DOHH2 (cell line): ENCODE results near the gene TCL1B.

Experiments used
- EZH2phosphoT487 ChIP-seq: fragments of 200-600 bp; sonication (generic); IDR thresholded peaks from 2 replicates; pipeline ENCODE4 v1.6.1; 2017; ENCODE audit warnings: borderline replicate concordance, mild to moderate bottlenecking, antibody characterized with exemption, low read length, moderate library complexity, mixed read lengths
- TF ChIP-seq, protein P1 (sequence below): fragments of 200-600 bp; sonication (generic); IDR thresholded peaks from one replicate; pipeline ENCODE4 v1.5.1; 2014; ENCODE audit warnings: antibody characterized with exemption, mild to moderate bottlenecking, low read depth, low read length; ENCODE audit not compliant: poor library complexity, severe bottlenecking

DNA sequence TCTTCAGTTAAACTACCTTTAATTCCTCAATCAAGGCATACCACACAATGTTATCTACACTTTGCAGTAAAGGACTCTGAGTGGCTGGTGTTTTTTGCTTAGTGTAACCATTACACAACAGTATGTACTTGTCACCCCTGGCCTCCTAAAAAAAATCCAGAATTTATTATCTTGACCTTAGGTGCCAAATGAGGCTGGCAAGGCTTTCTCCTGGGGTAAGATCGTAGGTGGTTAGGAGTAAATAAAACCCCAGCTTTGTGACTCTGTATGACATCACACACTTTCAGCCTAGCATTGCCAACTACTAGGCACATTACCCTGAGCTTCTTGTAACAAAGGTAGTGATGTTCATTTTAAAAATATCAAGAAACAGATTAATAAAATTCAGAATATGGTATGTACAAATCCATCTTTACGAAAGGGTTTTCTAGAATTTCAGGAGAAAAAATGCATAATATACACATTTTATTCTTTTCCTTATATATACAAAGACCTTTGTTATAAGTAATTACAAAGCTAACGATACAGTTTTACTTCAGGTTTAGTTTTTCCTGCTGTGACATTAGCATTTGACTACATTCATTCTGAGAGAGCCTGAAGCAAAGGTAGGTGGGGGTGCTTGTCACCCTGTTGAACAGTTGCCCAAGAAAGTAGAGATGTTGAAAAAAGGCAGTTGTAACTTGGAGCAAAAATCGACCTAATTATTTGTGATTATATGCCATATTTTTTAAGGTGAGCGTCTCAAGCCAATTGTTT lies 14.2 kb downstream of the TCL1B start:
- TF ChIP-seq, protein P1, sequence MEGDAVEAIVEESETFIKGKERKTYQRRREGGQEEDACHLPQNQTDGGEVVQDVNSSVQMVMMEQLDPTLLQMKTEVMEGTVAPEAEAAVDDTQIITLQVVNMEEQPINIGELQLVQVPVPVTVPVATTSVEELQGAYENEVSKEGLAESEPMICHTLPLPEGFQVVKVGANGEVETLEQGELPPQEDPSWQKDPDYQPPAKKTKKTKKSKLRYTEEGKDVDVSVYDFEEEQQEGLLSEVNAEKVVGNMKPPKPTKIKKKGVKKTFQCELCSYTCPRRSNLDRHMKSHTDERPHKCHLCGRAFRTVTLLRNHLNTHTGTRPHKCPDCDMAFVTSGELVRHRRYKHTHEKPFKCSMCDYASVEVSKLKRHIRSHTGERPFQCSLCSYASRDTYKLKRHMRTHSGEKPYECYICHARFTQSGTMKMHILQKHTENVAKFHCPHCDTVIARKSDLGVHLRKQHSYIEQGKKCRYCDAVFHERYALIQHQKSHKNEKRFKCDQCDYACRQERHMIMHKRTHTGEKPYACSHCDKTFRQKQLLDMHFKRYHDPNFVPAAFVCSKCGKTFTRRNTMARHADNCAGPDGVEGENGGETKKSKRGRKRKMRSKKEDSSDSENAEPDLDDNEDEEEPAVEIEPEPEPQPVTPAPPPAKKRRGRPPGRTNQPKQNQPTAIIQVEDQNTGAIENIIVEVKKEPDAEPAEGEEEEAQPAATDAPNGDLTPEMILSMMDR, result no peak
- TF ChIP-seq EZH2phosphoT487, result no peak
